Activated CD8-positive, alpha-beta memory T cell treated with anti-CD3 and anti-CD28 coated beads for 36 hours (primary cell): ENCODE results near the gene TNNI2. TPM values are rescaled to one million over a fixed set of nuclear protein-coding genes. Genes with fewer than 3 reads are reported as not detected.

Experiments
- CTCF ChIA-PET: fragments of 350-600 bp; sonication (Branson Sonifier 250); formaldehyde crosslinking; loops from one replicate; lab custom pipeline; 2021; ENCODE audit warnings: antibody characterized with exemption; lab: Charles Lee
- POLR2A ChIA-PET: fragments of 350-600 bp; sonication (Branson Sonifier 250); formaldehyde crosslinking; loops from one replicate; lab custom pipeline; 2021; ENCODE audit warnings: antibody characterized with exemption; lab: Charles Lee
- total RNA-seq, 2 experiments: library from RNA; stranded (reverse); gene quantifications; one replicate each; pipeline ENCODE4 v1.2.3, GENCODE V29; 2021

The TNNI2 gene
- total RNA-seq, 2 experiments from 2014 or later, result 0.55 to 0.57 TPM

DNA sequence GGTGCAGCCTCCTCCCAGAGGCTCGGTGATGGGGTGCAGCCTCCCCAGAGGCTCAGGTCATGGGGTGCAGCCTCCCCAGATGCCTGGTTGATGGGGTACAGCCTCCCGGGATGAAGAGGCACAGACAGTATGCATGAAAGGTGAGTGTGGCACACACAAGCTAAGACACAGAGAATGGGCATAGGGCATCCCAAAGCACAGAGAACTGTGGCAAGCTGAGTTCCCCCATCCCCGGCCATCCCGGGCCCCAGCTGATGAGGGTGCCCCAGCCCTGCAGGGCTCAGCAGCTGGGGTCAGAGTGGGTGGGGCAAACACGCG is 8.8 kb upstream of the TNNI2 start:
- ChIA-PET CTCF (interaction anchor here (7.8 kb wide), 1 partner anchor 138 kb away, joined by 297 read pairs; no protein-coding TSS in a partner anchor), POLR2A (no interaction called here)

DNA sequence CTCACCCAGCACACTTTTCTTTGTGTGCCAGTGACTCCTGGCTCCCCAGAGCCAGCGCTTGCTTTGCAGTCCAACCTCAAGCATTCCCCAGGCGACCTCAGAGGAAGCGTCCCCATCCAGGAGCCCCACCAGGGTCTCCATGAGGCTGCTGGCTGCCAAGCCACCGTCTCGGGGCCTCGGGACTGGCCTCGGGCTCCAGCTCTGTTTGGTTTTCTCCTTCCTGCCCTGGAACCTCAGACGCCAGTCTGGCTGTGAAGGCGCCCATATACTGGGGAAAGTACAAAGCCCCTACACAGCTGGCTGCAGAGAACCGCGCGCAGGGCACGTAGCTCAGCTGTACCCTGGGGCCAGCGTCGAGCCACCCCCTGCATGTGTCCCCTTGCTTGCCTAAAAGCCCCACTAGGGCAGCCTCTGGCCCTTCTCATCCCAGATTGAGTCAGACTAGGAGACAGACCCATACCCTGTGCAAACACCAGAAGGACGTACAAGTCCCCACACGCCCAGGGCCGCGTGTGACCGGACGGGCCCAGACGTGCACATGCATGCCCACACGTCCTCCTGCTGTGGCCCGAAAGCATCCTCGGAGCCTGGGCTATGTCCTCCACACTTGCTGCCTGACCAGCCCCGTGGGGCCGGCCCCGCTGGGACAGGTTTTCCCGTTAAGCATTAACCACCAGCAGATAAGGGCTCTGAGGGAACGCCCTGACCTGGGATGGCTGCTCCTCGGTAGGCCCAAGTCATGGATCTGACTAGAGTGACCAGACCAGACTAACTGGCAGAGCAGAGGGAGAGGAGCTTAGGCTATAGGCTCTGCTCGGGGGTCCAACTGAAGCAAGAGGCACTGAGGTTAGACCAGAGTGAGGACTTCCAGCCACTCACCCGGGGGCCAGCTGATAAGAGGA is 8.2 kb upstream of the TNNI2 start:
- ChIA-PET CTCF (interaction anchor here (1.6 to 7.8 kb wide), 3 partner anchors 10 to 177 kb away, joined by 3 to 297 read pairs (median 57); no protein-coding TSS in a partner anchor), POLR2A (no interaction called here)

GRCh38 chr11:1831338-1832210 is 7.2 kb upstream of the TNNI2 start:
- ChIA-PET CTCF (interaction anchor here (0.6 to 7.8 kb wide), 19 partner anchors 9 to 332 kb away, joined by 3 to 297 read pairs (median 6); partner anchors contain the start of genes KRTAP5-5 and KRTAP5-6), POLR2A (no interaction called here)

DNA sequence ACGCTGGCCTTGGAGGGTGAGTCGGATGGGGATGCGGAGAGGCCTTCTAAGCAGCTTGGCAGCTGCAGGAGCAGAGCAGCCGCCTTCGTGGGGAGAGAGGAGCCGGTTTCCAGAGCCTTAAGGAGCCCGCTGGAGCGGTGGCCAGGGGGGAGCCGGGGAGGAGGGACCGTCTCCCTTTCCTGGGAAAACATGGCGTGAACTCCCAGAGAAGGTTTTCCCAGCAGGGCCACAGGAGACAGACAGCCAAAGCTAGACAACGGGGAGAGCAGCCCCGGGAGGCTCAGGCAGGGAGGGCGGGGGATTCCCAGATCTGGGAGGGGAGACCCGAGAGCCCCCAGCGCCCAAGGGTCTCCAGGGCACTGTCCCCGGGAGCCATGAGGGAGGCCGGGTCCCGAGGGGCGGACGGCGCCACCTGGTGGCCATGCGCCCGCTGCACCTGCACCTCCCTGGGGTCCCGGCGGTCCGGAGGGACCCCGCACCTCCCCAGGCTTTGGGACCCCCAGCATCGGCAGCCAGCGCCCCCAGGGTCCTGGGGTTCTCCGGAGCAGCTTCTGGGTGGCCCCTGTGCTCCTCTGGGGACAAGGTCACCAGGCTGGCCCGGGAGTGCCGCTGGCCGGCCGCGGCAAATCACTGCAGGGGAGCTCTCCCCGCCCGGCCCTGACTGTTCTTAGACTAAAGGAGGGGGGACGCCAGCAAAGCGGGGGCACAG is 6.4 kb upstream of the TNNI2 start:
- CTCF ChIA-PET, result interaction anchor here (0.5 to 7.8 kb wide), 46 partner anchors 8 to 1852 kb away, joined by 3 to 297 read pairs (median 5); partner anchors contain the start of genes KRTAP5-5, KRTAP5-6 and LSP1
- POLR2A ChIA-PET, result interaction anchor here (0.6 to 1.3 kb wide), 3 partner anchors 108 to 138 kb away, joined by 3 to 13 read pairs (median 4); no protein-coding TSS in a partner anchor

GRCh38 chr11:1832920-1833295 is 5.9 kb upstream of the TNNI2 start:
- ChIA-PET CTCF (interaction anchor here (0.6 to 7.8 kb wide), 45 partner anchors 8 to 331 kb away, joined by 3 to 297 read pairs (median 5); partner anchors contain the start of genes KRTAP5-5, KRTAP5-6 and LSP1), POLR2A (interaction anchor here (0.6 to 1.3 kb wide), 3 partner anchors 108 to 139 kb away, joined by 3 to 13 read pairs (median 4); no protein-coding TSS in a partner anchor)

- CTCF ChIA-PET, result interaction anchor here (0.6 to 7.8 kb wide), 21 partner anchors 12 to 322 kb away, joined by 3 to 297 read pairs (median 7); no protein-coding TSS in a partner anchor
- POLR2A ChIA-PET, result no interaction called here
Observed at GRCh38 chr11:1834062-1834610, 4.6 kb upstream of the TNNI2 start.

- ChIA-PET POLR2A (no interaction called here), CTCF (interaction anchor here (1.0 to 7.8 kb wide), 11 partner anchors 19 to 317 kb away, joined by 3 to 297 read pairs (median 5); no protein-coding TSS in a partner anchor)
Observed at GRCh38 chr11:1834779-1835670, 3.8 kb upstream of the TNNI2 start, which contains the start of gene SYT8. Gene SYT8, plus strand, starts transcription at chr11:1834990. Its CDS starts 116 bp downstream, at chr11:1835106.

GRCh38 chr11:1835671-1836010 is 3.1 kb upstream of the TNNI2 start:
- ChIA-PET POLR2A (interaction anchor here (1.0 kb wide), 1 partner anchor 15 kb away, joined by 3 read pairs; no protein-coding TSS in a partner anchor), CTCF (interaction anchor here (0.8 to 7.8 kb wide), 8 partner anchors 11 to 324 kb away, joined by 3 to 297 read pairs (median 12); no protein-coding TSS in a partner anchor)

GRCh38 chr11:1836011-1836945 is 2.5 kb upstream of the TNNI2 start:
- CTCF ChIA-PET, result interaction anchor here (0.7 to 7.8 kb wide), 11 partner anchors 10 to 323 kb away, joined by 3 to 297 read pairs (median 5); no protein-coding TSS in a partner anchor

DNA sequence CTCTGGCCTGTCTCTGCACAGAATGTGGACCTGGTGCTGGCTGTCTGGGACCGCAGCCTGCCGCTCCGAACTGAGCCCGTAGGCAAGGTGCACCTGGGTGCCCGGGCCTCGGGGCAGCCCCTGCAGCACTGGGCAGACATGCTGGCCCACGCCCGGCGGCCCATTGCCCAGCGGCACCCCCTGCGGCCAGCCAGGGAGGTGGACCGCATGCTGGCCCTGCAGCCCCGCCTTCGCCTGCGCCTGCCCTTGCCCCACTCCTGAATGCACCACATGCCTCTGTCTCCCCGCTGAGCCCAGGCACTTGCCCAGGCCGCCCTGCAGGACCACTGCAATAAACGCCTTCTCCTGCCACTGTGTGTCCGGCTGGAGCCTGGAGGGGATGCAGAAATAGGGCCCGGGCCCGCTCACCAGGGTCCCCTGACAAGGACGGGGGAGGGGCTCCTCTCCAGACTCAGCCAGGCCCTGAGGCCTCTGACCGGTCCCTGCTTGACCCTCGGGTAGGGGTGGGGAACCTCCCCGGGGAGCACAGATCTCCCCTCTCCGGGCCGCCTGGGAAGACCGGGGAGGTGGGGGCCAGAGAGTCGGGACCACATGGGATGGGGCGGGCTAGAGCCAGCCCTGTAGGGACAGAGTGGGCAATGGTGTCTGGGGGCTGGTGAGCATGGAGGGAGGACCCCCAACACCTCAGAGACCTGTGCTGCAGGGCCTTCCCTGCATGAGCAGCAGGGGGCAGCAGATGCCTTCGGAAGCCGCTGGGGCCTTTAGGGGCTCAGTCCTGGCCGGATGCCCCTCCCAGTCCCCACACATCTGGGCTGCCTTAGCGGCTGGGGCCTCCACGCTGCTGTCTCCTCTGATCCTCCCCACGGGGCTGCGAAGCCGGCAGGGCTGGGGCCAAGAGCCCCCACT is 1.4 kb upstream of the TNNI2 start:
- ChIA-PET CTCF (interaction anchor here (1.0 to 7.8 kb wide), 8 partner anchors 44 to 315 kb away, joined by 3 to 297 read pairs (median 13); no protein-coding TSS in a partner anchor), POLR2A (no interaction called here)

More at GRCh38 chr11:1836011-1836945, 2.5 kb upstream of the TNNI2 start:
- POLR2A ChIA-PET, result interaction anchor here (1.0 kb wide), 1 partner anchor 15 kb away, joined by 3 read pairs; no protein-coding TSS in a partner anchor

DNA sequence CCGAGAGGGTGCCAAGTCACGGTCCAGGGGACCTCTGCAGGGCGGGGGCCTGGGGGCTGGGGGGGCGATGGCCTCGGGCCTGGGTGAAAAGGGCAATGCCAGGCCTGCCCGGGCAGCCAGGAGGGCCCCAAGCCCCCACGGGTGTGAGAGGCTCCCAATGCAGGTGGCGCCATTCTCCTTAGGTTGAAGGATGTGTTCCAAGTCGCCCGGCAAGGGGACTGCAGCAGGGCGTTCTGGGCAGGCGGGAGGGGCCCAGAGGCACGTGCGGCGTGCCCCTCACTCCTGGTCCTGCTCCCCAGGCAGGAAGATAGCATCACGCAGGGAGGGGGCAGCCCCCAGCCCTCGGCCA is 730 bp upstream of the TNNI2 start:
- ChIA-PET CTCF (interaction anchor here (0.8 to 3.0 kb wide), 7 partner anchors 12 to 213 kb away, joined by 3 to 8 read pairs (median 5); partner anchors contain the start of gene LSP1), POLR2A (no interaction called here)

- ChIA-PET POLR2A (no interaction called here), CTCF (interaction anchor here (1.1 to 3.0 kb wide), 6 partner anchors 11 to 214 kb away, joined by 3 to 8 read pairs (median 6); partner anchors contain the start of gene LSP1)
Observed at GRCh38 chr11:1839204-1839923, 583 bp downstream of the TNNI2 start.

- CTCF ChIA-PET, result interaction anchor here (1.2 to 3.0 kb wide), 6 partner anchors 11 to 162 kb away, joined by 3 to 8 read pairs (median 5); no protein-coding TSS in a partner anchor
- POLR2A ChIA-PET, result no interaction called here
Observed at GRCh38 chr11:1839924-1840779, 1.4 kb downstream of the TNNI2 start.
